Mesenchymal stem cell (in vitro differentiated cells and primary cell): ENCODE data around the gene LIPC.

Experiments used
- DNase-seq: peaks from one replicate; pipeline ENCODE4 v3.0.0-alpha.2; 2013
- H2AFZ ChIP-seq: one replicate; pipeline ENCODE4 v1.6.1; 2013; ENCODE audit warnings: low read depth, mild to moderate bottlenecking, control low read depth, inconsistent platforms, low read length, moderate library complexity
- H2AK5ac ChIP-seq: 2 replicates; pipeline ENCODE4 v1.6.1; 2013; ENCODE audit warnings: low read length, moderate library complexity, mild to moderate bottlenecking, inconsistent platforms; ENCODE audit not compliant: severe bottlenecking
- H2BK120ac ChIP-seq: one replicate; pipeline ENCODE4 v1.6.1; 2013; ENCODE audit warnings: low read depth, mild to moderate bottlenecking, inconsistent platforms, low read length, moderate library complexity
- H2BK12ac ChIP-seq, 2 experiments: one replicate each; pipeline ENCODE4 v1.6.1; 2013; ENCODE audit warnings: inconsistent platforms in 2 of 2, low read length in 2 of 2, mild to moderate bottlenecking in 2 of 2, moderate library complexity in 2 of 2, control low read depth in 1 of 2
- H2BK15ac ChIP-seq: one replicate; pipeline ENCODE4 v1.6.1; 2013; ENCODE audit warnings: mild to moderate bottlenecking, low read depth, inconsistent platforms; ENCODE audit not compliant: poor library complexity, severe bottlenecking
- H2BK5ac ChIP-seq: 2 replicates; pipeline ENCODE4 v1.6.1; 2013; ENCODE audit warnings: low read depth, mild to moderate bottlenecking, low read length, control low read depth, inconsistent platforms; ENCODE audit not compliant: poor library complexity, severe bottlenecking
- H3K14ac ChIP-seq, 2 experiments: one replicate each; pipeline ENCODE4 v1.6.1; 2013; ENCODE audit warnings: inconsistent platforms in 2 of 2, low read length in 2 of 2, control low read depth in 1 of 2, mild to moderate bottlenecking in 1 of 2, moderate library complexity in 1 of 2
- H3K18ac ChIP-seq, 2 experiments: one replicate each; pipeline ENCODE4 v1.6.1; 2013; ENCODE audit warnings: inconsistent platforms in 2 of 2, low read length in 2 of 2, control low read depth in 1 of 2, low read depth in 1 of 2, mild to moderate bottlenecking in 1 of 2
- H3K23ac ChIP-seq, 2 experiments: one replicate each; pipeline ENCODE4 v1.6.1; 2013; ENCODE audit warnings: inconsistent platforms in 2 of 2, low read length in 2 of 2, mild to moderate bottlenecking in 2 of 2, moderate library complexity in 2 of 2, control low read depth in 1 of 2
- H3K27ac ChIP-seq: 2 replicates; pipeline ENCODE4 v1.5.1; 2013; ENCODE audit warnings: mild to moderate bottlenecking, moderate library complexity, low read length, control low read depth, inconsistent platforms; ENCODE audit not compliant: poor library complexity, severe bottlenecking
- H3K27me3 ChIP-seq, 2 experiments: 2 replicates each; pipeline versions ENCODE4 v1.6.1 to v1.7.0; 2013; ENCODE audit warnings: low read length in 2 of 2, mild to moderate bottlenecking in 2 of 2, moderate library complexity in 2 of 2, control low read depth in 1 of 2, inconsistent platforms in 1 of 2; ENCODE audit not compliant: control insufficient read depth in 1 of 2, insufficient read depth in 1 of 2
- H3K36me3 ChIP-seq, 2 experiments: 2 replicates each; pipeline versions ENCODE4 v1.6.1 to v1.7.0; 2013; ENCODE audit warnings: low read length in 2 of 2, control low read depth in 1 of 2, inconsistent platforms in 1 of 2, low read depth in 1 of 2, mild to moderate bottlenecking in 1 of 2; ENCODE audit not compliant: insufficient read depth in 2 of 2, control insufficient read depth in 1 of 2
- H3K4ac ChIP-seq, 2 experiments: one replicate each; pipeline ENCODE4 v1.6.1; 2013; ENCODE audit warnings: inconsistent platforms in 2 of 2, low read length in 2 of 2, mild to moderate bottlenecking in 2 of 2, moderate library complexity in 2 of 2, control low read depth in 1 of 2, low read depth in 1 of 2
- H3K4me1 ChIP-seq: 2 replicates; pipeline ENCODE4 v1.6.1; 2013; ENCODE audit warnings: low read depth, low read length, control low read depth; ENCODE audit not compliant: control insufficient read depth, insufficient read depth
- H3K4me2 ChIP-seq: 2 replicates; pipeline ENCODE4 v1.6.1; 2013; ENCODE audit warnings: low read length, mild to moderate bottlenecking, inconsistent platforms; ENCODE audit not compliant: poor library complexity, severe bottlenecking
- H3K4me3 ChIP-seq, 2 experiments: 2 replicates each; pipeline versions ENCODE4 v1.5.1 to v1.7.0; 2013; ENCODE audit warnings: low read length in 2 of 2, mild to moderate bottlenecking in 2 of 2, control low read depth in 1 of 2, low read depth in 1 of 2; ENCODE audit not compliant: insufficient read depth in 1 of 2
- H3K79me1 ChIP-seq: replicated peaks from 2 replicates; pipeline ENCODE4 v1.6.1; 2013; ENCODE audit warnings: mild to moderate bottlenecking, control low read depth, low read length, inconsistent platforms; ENCODE audit not compliant: poor library complexity, severe bottlenecking
- H3K9ac ChIP-seq: 2 replicates; pipeline ENCODE4 v1.7.0; 2013; ENCODE audit warnings: mild to moderate bottlenecking, low read length, moderate library complexity
- H3K9me3 ChIP-seq: 2 replicates; pipeline ENCODE4 v1.7.0; 2013; ENCODE audit warnings: mild to moderate bottlenecking, low read length; ENCODE audit not compliant: control insufficient read depth
- H4K8ac ChIP-seq: one replicate; pipeline ENCODE4 v1.6.1; 2013; ENCODE audit warnings: inconsistent platforms, mild to moderate bottlenecking, low read length, moderate library complexity
- H4K91ac ChIP-seq: one replicate; pipeline ENCODE4 v1.6.1; 2013; ENCODE audit warnings: mild to moderate bottlenecking, low read length, inconsistent platforms
- WGBS: methylation state at CpG from one replicate; pipeline ENCODE4 v1.1.7; 2013; ENCODE audit warnings: mixed read lengths; 5-methylcytosine and 5-hydroxymethylcytosine counted together

Gene LIPC

GRCh38 chr15:58588096-58588495, 156.3 kb downstream of the LIPC start:
- H3K4me1 ChIP-seq = peaks cover 4% of the 10 kb centered on the region
- peaks cover 9% of the 10 kb centered on the region for H3K9me3 ChIP-seq
- H3K4me3 ChIP-seq = no peak overlapping the region
- no peak overlapping the region for H2AFZ ChIP-seq
- H3K27me3 ChIP-seq = no peaks in the 10 kb centered on the region
- no peak overlapping the region for H2BK120ac ChIP-seq
- DNase-seq = no peak
- WGBS = 92% methylated on average over 1 of the region's 1 CpG
- H2AK5ac ChIP-seq = no peak overlapping the region
- H3K4ac ChIP-seq = no peak overlapping the region
- H2BK12ac ChIP-seq = no peak overlapping the region
- no peak overlapping the region for H3K4me2 ChIP-seq
- H2BK5ac ChIP-seq = no peak overlapping the region
- no peak overlapping the region for H3K9ac ChIP-seq
- H3K79me1 ChIP-seq = no peaks in the 10 kb centered on the region
- H3K27ac ChIP-seq = no peak overlapping the region
- no peak overlapping the region for H2BK15ac ChIP-seq
- H3K23ac ChIP-seq = no peak overlapping the region
- peaks cover 4 to 8% of the 10 kb centered on the region in 2 experiments for H3K36me3 ChIP-seq
- no peak overlapping the region for H4K8ac ChIP-seq
- no peak overlapping the region for H3K18ac ChIP-seq
- no peak overlapping the region for H4K91ac ChIP-seq
- H3K14ac ChIP-seq = no peak overlapping the region

- Histone ChIP-seq H3K79me1 (no peaks in the 10 kb centered on the region), H3K4ac (no peak overlapping the region), H2AFZ (no peak overlapping the region), H3K27ac (no peak overlapping the region), H4K91ac (no peak overlapping the region), H4K8ac (no peak overlapping the region), H3K14ac (no peak overlapping the region), H3K9me3 (no peaks in the 10 kb centered on the region), H3K18ac (no peak overlapping the region), H3K4me3 (no peak overlapping the region), H2BK120ac (no peak overlapping the region), H2BK5ac (no peak overlapping the region), H3K4me2 (no peak overlapping the region), H3K23ac (no peak overlapping the region), H3K9ac (no peak overlapping the region), H2BK12ac (no peak overlapping the region), H3K36me3 (peaks cover 7 to 17% of the 10 kb centered on the region in 2 experiments), H3K4me1 (peaks cover 4% of the 10 kb centered on the region), H2AK5ac (no peak overlapping the region), H2BK15ac (no peak overlapping the region), H3K27me3 (no peaks in the 10 kb centered on the region)
- WGBS = 97% methylated on average over 3 of the region's 3 CpGs
- no peak for DNase-seq
Observed at GRCh38 chr15:58589047-58589446, 157.3 kb downstream of the LIPC start.

GRCh38 chr15:58590236-58590635, 158.4 kb downstream of the LIPC start:
- H3K4ac ChIP-seq = no peak overlapping the region
- no peak for DNase-seq
- H3K9ac ChIP-seq = no peak overlapping the region
- H3K9me3 ChIP-seq = no peaks in the 10 kb centered on the region
- H3K4me2 ChIP-seq = no peak overlapping the region
- WGBS = 100% methylated on average over 1 of the region's 1 CpG
- H3K14ac ChIP-seq = no peak overlapping the region
- peaks cover 7 to 27% of the 10 kb centered on the region in 2 experiments for H3K36me3 ChIP-seq
- peaks cover 4% of the 10 kb centered on the region for H3K4me1 ChIP-seq
- H2AFZ ChIP-seq = no peak overlapping the region
- no peak overlapping the region for H3K18ac ChIP-seq
- H4K91ac ChIP-seq = no peak overlapping the region
- no peak overlapping the region for H3K27ac ChIP-seq
- H2BK12ac ChIP-seq = no peak overlapping the region
- no peaks in the 10 kb centered on the region for H3K79me1 ChIP-seq
- no peak overlapping the region for H3K23ac ChIP-seq
- no peak overlapping the region for H3K4me3 ChIP-seq
- H4K8ac ChIP-seq = no peak overlapping the region
- H2BK5ac ChIP-seq = no peak overlapping the region
- H3K27me3 ChIP-seq = no peaks in the 10 kb centered on the region
- H2AK5ac ChIP-seq = no peak overlapping the region
- H2BK120ac ChIP-seq = no peak overlapping the region
- H2BK15ac ChIP-seq = no peak overlapping the region

GRCh38 chr15:58590926-58591325, 159.1 kb downstream of the LIPC start:
- H2BK120ac ChIP-seq = no peak overlapping the region
- no CpG with 5 or more reads among the region's 1 CpG for WGBS

More at GRCh38 chr15:58590926-58591325, 159.1 kb downstream of the LIPC start:
- Histone ChIP-seq H3K23ac (no peak overlapping the region), H3K9me3 (no peaks in the 10 kb centered on the region), H3K4me2 (no peak overlapping the region), H4K91ac (no peak overlapping the region), H4K8ac (no peak overlapping the region), H2AFZ (no peak overlapping the region), H2BK5ac (no peak overlapping the region), H3K27me3 (no peaks in the 10 kb centered on the region), H3K36me3 (peaks cover 7 to 34% of the 10 kb centered on the region in 2 experiments), H2AK5ac (no peak overlapping the region), H3K4me1 (peaks cover 3% of the 10 kb centered on the region), H3K4ac (no peak overlapping the region), H3K14ac (no peak overlapping the region), H2BK12ac (no peak overlapping the region), H3K18ac (no peak overlapping the region), H3K9ac (no peak overlapping the region), H3K4me3 (no peak overlapping the region), H3K79me1 (no peaks in the 10 kb centered on the region), H3K27ac (no peak overlapping the region), H2BK15ac (no peak overlapping the region)
- no peak for DNase-seq
